Activated CD8-positive, alpha-beta T cell treated with anti-CD3 and anti-CD28 coated beads, Interleukin-2, amount 10 ng/mL, durations not matched to agents 7 days and 5 days (primary cell): ENCODE results near the gene AIF1. TPM values are rescaled to one million over a fixed set of nuclear protein-coding genes. Genes with fewer than 3 reads are reported as not detected.
A peak's percentile ranks its signal among the peaks of the same experiment; 100 is the strongest.
"Not testable (repeated sequence)": the region's sequence is repeated elsewhere in the genome, so short reads cannot be mapped to it uniquely, and the experiment has no call there.

Source experiments
- ATAC-seq: fragments of 150-1000 bp; cut with Tn5 transposase; one replicate; pipeline ENCODE4 v1.10.0; 2021; ENCODE audit warnings: moderate library complexity
- CTCF ChIA-PET: fragments of 350-600 bp; sonication (Branson Sonifier 250); formaldehyde crosslinking; loops from one replicate; lab custom pipeline; 2021; ENCODE audit warnings: antibody characterized with exemption; lab: Charles Lee
- POLR2A ChIA-PET: fragments of 350-600 bp; sonication (Branson Sonifier 250); formaldehyde crosslinking; loops from one replicate; lab custom pipeline; 2021; ENCODE audit warnings: antibody characterized with exemption; lab: Charles Lee
- DNase-seq: peaks from one replicate; pipeline ENCODE4 v3.0.0-alpha.2; 2020
- H3K27ac Mint-ChIP-seq: one replicate; pipeline ENCODE4 v1.8.0; 2021; ENCODE audit warnings: mild to moderate bottlenecking, mixed read lengths
- H3K27me3 Mint-ChIP-seq: one replicate; pipeline ENCODE4 v1.8.0; 2021; ENCODE audit warnings: low read depth, mixed read lengths
- H3K36me3 Mint-ChIP-seq: one replicate; pipeline ENCODE4 v1.8.0; 2021; ENCODE audit warnings: low read depth, mixed read lengths
- H3K4me1 Mint-ChIP-seq: one replicate; pipeline ENCODE4 v1.8.0; 2021; ENCODE audit warnings: low read depth, mixed read lengths
- H3K4me3 Mint-ChIP-seq: one replicate; pipeline ENCODE4 v1.8.0; 2021; ENCODE audit warnings: mild to moderate bottlenecking, mixed read lengths
- H3K9me3 Mint-ChIP-seq: one replicate; pipeline ENCODE4 v1.8.0; 2022; ENCODE audit warnings: mixed read lengths; ENCODE audit not compliant: insufficient read depth
- total RNA-seq, 2 experiments: library from RNA; stranded (reverse); gene quantifications; one replicate each; pipeline ENCODE4 v1.2.3, GENCODE V29; 2021

The AIF1 gene
- total RNA-seq, 2 experiments from 2014 or later: 177 TPM

GRCh38 chr6:31590691-31591090 is 24.3 kb upstream of the AIF1 start:
- POLR2A ChIA-PET: interaction anchor here (1.5 kb wide), 1 partner anchor 9 kb away, joined by 7 read pairs; the partner anchor contains the start of gene LTB
- DNase-seq, H3K9me3 Mint-ChIP-seq, H3K27me3 Mint-ChIP-seq, ATAC-seq: not testable (repeated sequence)
- CTCF ChIA-PET: interaction anchor here (0.8 to 24.1 kb wide), 4 partner anchors 0 to 538 kb away, joined by 3 to 928 read pairs (median 716); partner anchors contain the start of genes ATP6V1G2, DDX39B, LST1 and LTB
- Mint-ChIP-seq H3K4me1 (peaks cover 84% of the 10 kb centered on the region), H3K36me3 (peaks cover 49% of the 10 kb centered on the region), H3K27ac (peak overlapping the region; percentile 43), H3K4me3 (peak overlapping the region; percentile 85)

GRCh38 chr6:31592396-31592771 is 22.6 kb upstream of the AIF1 start:
- POLR2A ChIA-PET: interaction anchor here (0.8 to 8.1 kb wide), 11 partner anchors 13 to 235 kb away, joined by 3 to 388 read pairs (median 6); partner anchors contain the start of genes ATP6V1G2, DDX39B, HSPA1A and HSPA1B
- DNase-seq: no peak
- Mint-ChIP-seq H3K36me3 (peaks cover 43% of the 10 kb centered on the region), H3K27me3 (no peaks in the 10 kb centered on the region), H3K4me1 (peaks cover 82% of the 10 kb centered on the region), H3K27ac (peak overlapping the region; percentile 95), H3K4me3 (peak overlapping the region; percentile 85), H3K9me3 (no peaks in the 10 kb centered on the region)
- CTCF ChIA-PET: interaction anchor here (0.8 to 18.5 kb wide), 10 partner anchors 11 to 221 kb away, joined by 3 to 928 read pairs (median 8); partner anchors contain the start of genes AIF1, ATP6V1G2, BAG6 and DDX39B
- ATAC-seq: peak; percentile 39

GRCh38 chr6:31597006-31597405 is 18.0 kb upstream of the AIF1 start:
- DNase-seq: peak; percentile 68
- H3K36me3 Mint-ChIP-seq: peaks cover 6% of the 10 kb centered on the region
- POLR2A ChIA-PET: interaction anchor here (0.7 to 8.1 kb wide), 11 partner anchors 10 to 102 kb away, joined by 3 to 388 read pairs (median 6); partner anchors contain the start of genes ATP6V1G2, BAG6, DDX39B and LST1
- no peaks in the 10 kb centered on the region for H3K27me3 Mint-ChIP-seq
- H3K27ac Mint-ChIP-seq: peak overlapping the region; percentile 43
- peaks cover 59% of the 10 kb centered on the region for H3K4me1 Mint-ChIP-seq
- CTCF ChIA-PET: interaction anchor here (1.2 to 18.5 kb wide), 9 partner anchors 15 to 104 kb away, joined by 3 to 928 read pairs (median 73); partner anchors contain the start of genes AIF1, ATP6V1G2, DDX39B and LST1
- ATAC-seq: peak; percentile 68
- no peak overlapping the region for H3K4me3 Mint-ChIP-seq
- no peaks in the 10 kb centered on the region for H3K9me3 Mint-ChIP-seq

GRCh38 chr6:31607317-31607716 is 7.7 kb upstream of the AIF1 start:
- CTCF ChIA-PET: interaction anchor here (1.2 to 1.5 kb wide), 2 partner anchors 9 to 56 kb away, joined by 4 read pairs; no protein-coding TSS in a partner anchor
- ATAC-seq (no peak), DNase-seq (no peak)
- Mint-ChIP-seq H3K4me1 (peaks cover 5% of the 10 kb centered on the region), H3K27ac (peak overlapping the region; percentile 64), H3K4me3 (no peak overlapping the region), H3K9me3 (no peaks in the 10 kb centered on the region), H3K27me3 (peaks cover 6% of the 10 kb centered on the region), H3K36me3 (no peaks in the 10 kb centered on the region)
- POLR2A ChIA-PET: no interaction called here

GRCh38 chr6:31609519-31610406 is 5.3 kb upstream of the AIF1 start:
- Mint-ChIP-seq H3K4me3 (no peak overlapping the region), H3K27me3 (no peaks in the 10 kb centered on the region), H3K27ac (no peak overlapping the region), H3K4me1 (peaks cover 15% of the 10 kb centered on the region), H3K9me3 (no peaks in the 10 kb centered on the region), H3K36me3 (no peaks in the 10 kb centered on the region)
- DNase-seq (no peak), ATAC-seq (no peak)
- CTCF ChIA-PET: interaction anchor here (0.7 to 12.5 kb wide), 8 partner anchors 13 to 64 kb away, joined by 3 to 130 read pairs (median 4); partner anchors contain the start of genes ATP6V1G2, LST1, LTB and NCR3
- POLR2A ChIA-PET: interaction anchor here (0.6 to 0.7 kb wide), 2 partner anchors 12 to 69 kb away, joined by 3 read pairs; no protein-coding TSS in a partner anchor

GRCh38 chr6:31610968-31611367 is 4.1 kb upstream of the AIF1 start:
- ATAC-seq (no peak), DNase-seq (no peak)
- POLR2A ChIA-PET: interaction anchor here (0.6 to 0.7 kb wide), 3 partner anchors 54 to 320 kb away, joined by 3 to 4 read pairs (median 3); partner anchors contain the start of gene GPANK1
- H3K27me3 Mint-ChIP-seq: no peaks in the 10 kb centered on the region
- H3K9me3 Mint-ChIP-seq: no peaks in the 10 kb centered on the region
- no peak overlapping the region for H3K27ac Mint-ChIP-seq
- CTCF ChIA-PET: interaction anchor here (0.6 to 12.5 kb wide), 3 partner anchors 15 to 60 kb away, joined by 3 to 130 read pairs (median 17); partner anchors contain the start of gene NCR3
- H3K4me1 Mint-ChIP-seq: peaks cover 27% of the 10 kb centered on the region
- H3K4me3 Mint-ChIP-seq: no peak overlapping the region
- H3K36me3 Mint-ChIP-seq: peaks cover 2% of the 10 kb centered on the region

- H3K36me3 Mint-ChIP-seq: peaks cover 21% of the 10 kb centered on the region
- H3K4me1 Mint-ChIP-seq: peaks cover 42% of the 10 kb centered on the region
- peak overlapping the region; percentile 34 for H3K27ac Mint-ChIP-seq
- no peak for DNase-seq
- CTCF ChIA-PET: interaction anchor here (1.0 to 12.5 kb wide), 3 partner anchors 18 to 63 kb away, joined by 3 to 130 read pairs (median 5); partner anchors contain the start of gene NCR3
- H3K9me3 Mint-ChIP-seq: no peaks in the 10 kb centered on the region
- ATAC-seq: no peak
- peak overlapping the region; percentile 29 for H3K4me3 Mint-ChIP-seq
- H3K27me3 Mint-ChIP-seq: no peaks in the 10 kb centered on the region
- POLR2A ChIA-PET: interaction anchor here (0.6 to 0.7 kb wide), 2 partner anchors 40 to 73 kb away, joined by 3 to 5 read pairs; no protein-coding TSS in a partner anchor
Observed at GRCh38 chr6:31614075-31614619, 887 bp upstream of the AIF1 start.

- Mint-ChIP-seq H3K36me3 (peaks cover 25% of the 10 kb centered on the region), H3K4me1 (peaks cover 45% of the 10 kb centered on the region), H3K9me3 (no peaks in the 10 kb centered on the region), H3K27me3 (no peaks in the 10 kb centered on the region), H3K27ac (peak overlapping the region; percentile 96), H3K4me3 (peak overlapping the region; percentile 94)
- peak; percentile 59 for DNase-seq
- CTCF ChIA-PET: interaction anchor here (1.0 to 12.5 kb wide), 8 partner anchors 20 to 123 kb away, joined by 4 to 130 read pairs (median 8); partner anchors contain the start of genes ATP6V1G2, DDX39B and NCR3
- POLR2A ChIA-PET: interaction anchor here (0.6 to 2.8 kb wide), 6 partner anchors 17 to 74 kb away, joined by 3 to 17 read pairs (median 3); partner anchors contain the start of genes ATP6V1G2, CSNK2B, DDX39B and GPANK1
- ATAC-seq: no peak
Observed at GRCh38 chr6:31615748-31616147, 714 bp downstream of the AIF1 start.

GRCh38 chr6:31617010-31617409 is 2.0 kb downstream of the AIF1 start:
- peaks cover 50% of the 10 kb centered on the region for H3K4me1 Mint-ChIP-seq
- CTCF ChIA-PET: interaction anchor here (0.7 to 12.5 kb wide), 9 partner anchors 21 to 158 kb away, joined by 3 to 130 read pairs (median 4); partner anchors contain the start of genes ATP6V1G2, DDX39B and NCR3
- H3K27ac Mint-ChIP-seq: peak overlapping the region; percentile 96
- peaks cover 35% of the 10 kb centered on the region for H3K36me3 Mint-ChIP-seq
- H3K4me3 Mint-ChIP-seq: peak overlapping the region; percentile 94
- POLR2A ChIA-PET: interaction anchor here (0.6 to 2.8 kb wide), 4 partner anchors 34 to 120 kb away, joined by 3 to 17 read pairs (median 8); partner anchors contain the start of genes CSNK2B, DDX39B and GPANK1
- ATAC-seq: no peak
- H3K9me3 Mint-ChIP-seq: no peaks in the 10 kb centered on the region
- no peaks in the 10 kb centered on the region for H3K27me3 Mint-ChIP-seq
- no peak for DNase-seq

- ATAC-seq: peak; percentile 89
- peaks cover 53% of the 10 kb centered on the region for H3K4me1 Mint-ChIP-seq
Observed at GRCh38 chr6:31619805-31620585, 5.0 kb downstream of the AIF1 start.

More at GRCh38 chr6:31619805-31620585, 5.0 kb downstream of the AIF1 start:
- peak overlapping the region; percentile 93 for H3K4me3 Mint-ChIP-seq
- ChIA-PET CTCF (interaction anchor here (0.6 to 12.5 kb wide), 2 partner anchors 24 to 119 kb away, joined by 3 to 130 read pairs; partner anchors contain the start of gene NCR3), POLR2A (interaction anchor here (0.6 to 3.6 kb wide), 10 partner anchors 18 to 213 kb away, joined by 3 to 29 read pairs (median 4); partner anchors contain the start of genes BAG6, CSNK2B, GPANK1 and LTB)
- H3K36me3 Mint-ChIP-seq: peaks cover 59% of the 10 kb centered on the region
- H3K27ac Mint-ChIP-seq: peak overlapping the region; percentile 95
- no peaks in the 10 kb centered on the region for H3K27me3 Mint-ChIP-seq
- H3K9me3 Mint-ChIP-seq: no peaks in the 10 kb centered on the region
- DNase-seq: peak; percentile 99
